K562 (cell line): Measurements from ENCODE around the gene BCL11A. TPM values are rescaled to one million over a fixed set of nuclear protein-coding genes. Genes with fewer than 3 reads are reported as not detected.

ENCODE experiments used
- ATAC-seq: fragments of 200-7000 bp; cut with Tn5 transposase; 3 replicates; pipeline ENCODE4 v1.9.1; 2020; ENCODE audit warnings: moderate library complexity
- BruUV-seq: library from RNA; stranded (reverse); fragments of 400-500 nt; replicated peaks from 2 replicates; lab custom pipeline; 2021; lab: Mats Ljungman, UMichigan
- CTCF ChIA-PET: fragments of 300-600 bp; formaldehyde crosslinking; extraction: SDS; loops from one replicate; lab custom pipeline; 2021; ENCODE audit warnings: low intra/inter-chr PET ratio; lab: Yijun Ruan, JAX
- POLR2A ChIA-PET: fragments of 300-600, 350-650 bp; sonication (Branson Sonifier 250); formaldehyde crosslinking; extraction: SDS; loops from one replicate; lab custom pipeline; 2021; ENCODE audit warnings: antibody characterized with exemption, inconsistent platforms; lab: Yijun Ruan, JAX
- DNase-seq, 4 experiments: peaks; one replicate each; pipeline versions ENCODE4 v3.0.0 to v3.0.0-alpha.2; 2011 to 2018; ENCODE audit warnings: low spot score in 3 of 4, mixed read lengths in 3 of 4; ENCODE audit errors: extremely low read depth in 1 of 4
- FAIRE-seq: peaks from 2 replicates; lab custom pipeline; 2011; peaks lifted over from hg19 to GRCh38; lab: Jason Lieb, UNC
- H2AFZ ChIP-seq: 2 replicates; pipeline ENCODE4 v1.6.0; 2011; ENCODE audit warnings: low read depth, low read length, control low read depth, inconsistent platforms
- H3K27ac ChIP-seq: fragments of 200-600 bp; 3 replicates; pipeline ENCODE4 v1.8.0; 2011; ENCODE audit warnings: low read depth, mild to moderate bottlenecking, control low read depth, inconsistent platforms, low read length, moderate library complexity, mixed read lengths; ENCODE audit errors: extremely low read depth
- H3K27me3 ChIP-seq, 2 experiments: fragments of 300-600 bp in 1 of 2; 2 replicates in 1 of 2; 3 replicates in 1 of 2; pipeline versions ENCODE4 v1.6.0 to v1.8.0; 2011; ENCODE audit warnings: inconsistent platforms in 2 of 2, low read length in 2 of 2, mild to moderate bottlenecking in 1 of 2, mixed read lengths in 1 of 2, moderate library complexity in 1 of 2; ENCODE audit not compliant: control insufficient read depth in 2 of 2, insufficient read depth in 2 of 2
- H3K36me3 ChIP-seq: fragments of 300-600 bp; 3 replicates; pipeline ENCODE4 v1.8.0; 2011; ENCODE audit warnings: mild to moderate bottlenecking, low read length, inconsistent platforms; ENCODE audit not compliant: control insufficient read depth, insufficient read depth
- H3K4me1 ChIP-seq, 2 experiments: fragments of 200-600 bp in 1 of 2; replicated peaks in 1 of 2; 2 replicates in 1 of 2; 3 replicates in 1 of 2; pipeline versions ENCODE4 v1.5.1 to v1.8.0; 2011; ENCODE audit warnings: inconsistent platforms in 2 of 2, low read length in 2 of 2, mild to moderate bottlenecking in 1 of 2, mixed read lengths in 1 of 2, moderate library complexity in 1 of 2; ENCODE audit not compliant: control insufficient read depth in 2 of 2, insufficient read depth in 2 of 2
- H3K4me2 ChIP-seq: 2 replicates; pipeline ENCODE4 v1.6.1; 2011; ENCODE audit warnings: low read length, control low read depth, inconsistent platforms, mixed read lengths; ENCODE audit not compliant: insufficient read depth
- H3K4me3 ChIP-seq: fragments of 200-600 bp; sonication (generic), shearing (Covaris generic); 2 replicates; pipeline ENCODE4 v1.5.1; 2016; ENCODE audit warnings: control low read depth, inconsistent platforms
- H3K79me2 ChIP-seq: fragments of 200-600 bp; 3 replicates; pipeline ENCODE4 v1.8.0; 2011; ENCODE audit warnings: low read length, inconsistent platforms; ENCODE audit not compliant: control insufficient read depth, insufficient read depth
- H3K9ac ChIP-seq, 2 experiments: 2 replicates each; pipeline versions ENCODE4 v1.6.0 to v1.6.1; 2011; ENCODE audit warnings: low read depth in 2 of 2, low read length in 2 of 2, control low read depth in 1 of 2, inconsistent platforms in 1 of 2, mild to moderate bottlenecking in 1 of 2, mixed read lengths in 1 of 2; ENCODE audit not compliant: insufficient read depth in 1 of 2
- H3K9me1 ChIP-seq: one replicate; pipeline ENCODE4 v1.6.0; 2011; ENCODE audit warnings: inconsistent platforms, mild to moderate bottlenecking, low read length, moderate library complexity; ENCODE audit not compliant: control insufficient read depth, insufficient read depth
- H3K9me3 ChIP-seq: replicated peaks from 2 replicates; pipeline ENCODE4 v1.5.1; 2011; ENCODE audit warnings: low read depth, low read length, inconsistent platforms; ENCODE audit not compliant: control insufficient read depth, insufficient read depth
- H4K20me1 ChIP-seq: replicated peaks from 2 replicates; pipeline ENCODE4 v1.6.1; 2011; ENCODE audit warnings: low read length, inconsistent platforms, mixed read lengths; ENCODE audit not compliant: control insufficient read depth, insufficient read depth
- BMI1 ChIP-seq: fragments of 150-350 bp; IDR thresholded peaks from 2 replicates; pipeline ENCODE4 v1.6.1; 2014; ENCODE audit warnings: low read length
- BRF1 ChIP-seq: IDR thresholded peaks from 3 replicates; pipeline ENCODE4 v1.6.1; 2011; ENCODE audit warnings: borderline replicate concordance, mild to moderate bottlenecking; ENCODE audit not compliant: insufficient read length; ENCODE audit errors: extremely low read depth
- EZH2 ChIP-seq: IDR thresholded peaks from 2 replicates; pipeline ENCODE4 v1.6.1; 2012; ENCODE audit warnings: low read depth, mild to moderate bottlenecking, inconsistent platforms, low read length, borderline replicate concordance
- HMGN3 ChIP-seq: IDR thresholded peaks from 2 replicates; pipeline ENCODE4 v1.6.1; 2011; ENCODE audit warnings: borderline replicate concordance, low read depth, mild to moderate bottlenecking, mixed read lengths, low read length; ENCODE audit not compliant: insufficient read length; ENCODE audit errors: extremely low read depth
- POLR3A ChIP-seq: IDR thresholded peaks from 2 replicates; pipeline ENCODE4 v1.6.1; 2011; ENCODE audit warnings: borderline replicate concordance, mild to moderate bottlenecking, moderate library complexity; ENCODE audit not compliant: insufficient read length, insufficient read depth; ENCODE audit errors: extremely low read depth
- SMARCA5 ChIP-seq: fragments of 450-650 bp; IDR thresholded peaks from 2 replicates; pipeline ENCODE4 v1.6.1; 2016
- TARDBP ChIP-seq: fragments of 450-650 bp; IDR thresholded peaks from 2 replicates; pipeline ENCODE4 v1.6.1; 2016
- ZNF280A ChIP-seq: fragments of 450-650 bp; IDR thresholded peaks from 2 replicates; pipeline ENCODE4 v1.6.1; 2018; ENCODE audit warnings: mild to moderate bottlenecking, low read depth; ENCODE audit not compliant: partially characterized antibody
- ZNF644 ChIP-seq: fragments of 200-800 bp; sonication (Bioruptor generic); IDR thresholded peaks from 2 replicates; pipeline ENCODE4 v1.6.1; 2016; ENCODE audit warnings: low read depth, missing genetic modification characterization, missing compliant biosample characterization
- WGBS: fragments of 100-300 bp; shearing (Covaris generic); methylation state at CpG from one replicate; pipeline ENCODE4 v1.1.6; 2016; ENCODE audit warnings: low coverage, mixed read lengths; ENCODE audit not compliant: insufficient coverage; ENCODE audit errors: missing lambda C conversion rate; 5-methylcytosine and 5-hydroxymethylcytosine counted together
- in situ Hi-C: fragments of 300-500 bp; cut with MboI; formaldehyde crosslinking; loops from 4 replicates; pipeline ENCODE4 v1.15.0; 2018; ENCODE audit warnings: inconsistent platforms, mixed read lengths
- intact Hi-C: fragments of 100-400 bp; cut with micrococcal nuclease; formaldehyde crosslinking; loops from 2 replicates; pipeline ENCODE4 v1.14.2; 2022
- polyA plus RNA-seq, 8 experiments: library from polyadenylated mRNA; depleted of rRNA in 4 of 8; stranded (reverse) in 5 of 8; unstranded in 3 of 8; fragments of >200 nt; fragmentation: Nextera tagmentation in 2 of 8; fragmentation: Illumina TruSeq in 1 of 8; extraction: Ambion mirVana in 2 of 8; extraction: Trizol in 1 of 8; gene quantifications; 2 replicates each; pipeline versions ENCODE4 v1.2.1 to v1.2.3, GENCODE V29; 2011 to 2014; ENCODE audit warnings: inconsistent platforms in 1 of 8, missing spikeins in 1 of 8
- total RNA-seq, 7 experiments: library from RNA; depleted of rRNA in 6 of 7; stranded (reverse); fragments of >200 nt in 6 of 7; fragmentation: Illumina TruSeq in 2 of 7; extraction: Trizol in 2 of 7; gene quantifications; 2 replicates each; pipeline versions ENCODE4 v1.2.1 to v1.2.3, GENCODE V29; 2011 to 2021; ENCODE audit warnings: low replicate concordance in 1 of 7
- TF ChIP-seq, protein P1 (sequence below): fragments of 450-650 bp; formaldehyde crosslinking; IDR thresholded peaks from 2 replicates; pipeline ENCODE4 v1.4.0; 2020; ENCODE audit warnings: mild to moderate bottlenecking, moderate library complexity

BCL11A gene
- total and polyA plus RNA-seq, 9 of the 15 experiments (the other 6 are each of a cell fraction or from before 2014, with no cell fraction given) = 0.13 TPM; not detected in 8

DNA sequence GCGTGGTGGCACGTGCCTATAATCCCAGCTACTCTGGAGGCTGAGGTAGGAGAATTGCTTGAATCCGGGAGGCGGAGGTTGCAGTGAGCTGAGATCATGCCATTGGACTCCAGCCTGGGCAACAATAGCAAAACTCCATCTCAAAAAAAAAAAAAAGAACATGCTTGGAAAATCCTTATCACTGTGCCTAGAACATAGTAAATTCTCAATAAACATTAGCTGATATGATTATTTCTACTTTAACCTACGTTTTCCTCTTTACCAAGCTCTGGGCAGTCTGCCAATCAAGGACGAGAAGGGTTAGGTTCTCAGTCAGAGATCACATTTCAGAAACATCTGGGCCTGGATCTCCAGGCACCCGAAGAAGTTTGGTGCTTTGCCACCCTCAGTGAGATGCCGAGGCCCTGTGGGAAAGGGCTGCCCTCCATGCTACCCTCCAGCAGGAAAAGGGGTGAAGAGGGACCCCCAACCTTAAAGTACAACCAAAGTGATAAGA lies 107.7 kb downstream of the BCL11A start:
- Histone ChIP-seq H3K4me2 (no peak overlapping the region), H2AFZ (no peak overlapping the region)
- intact Hi-C loops = no loop called here

DNA sequence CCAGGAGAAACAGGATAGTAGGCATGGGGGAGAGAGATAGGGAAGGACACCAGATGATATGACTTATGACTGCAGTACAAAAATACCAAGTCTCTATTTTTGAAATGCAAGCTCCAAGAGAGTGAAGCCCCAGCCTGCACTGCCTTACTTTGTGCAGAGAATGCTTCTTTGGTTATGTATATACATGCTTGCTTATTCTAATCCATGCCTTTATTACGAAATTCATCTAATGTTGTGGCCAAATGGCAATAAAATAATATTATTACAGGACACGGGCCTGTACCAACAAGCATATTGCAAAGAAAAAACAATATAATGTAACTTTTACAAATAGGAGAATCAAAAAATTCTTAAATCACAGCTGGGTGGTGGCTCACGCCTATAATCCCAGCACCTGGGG lies 110.8 kb downstream of the BCL11A start:
- ChIA-PET POLR2A (no interaction called here), CTCF (no interaction called here)
- TF ChIP-seq HMGN3 (no peak), ZNF280A (no peak), BRF1 (no peak), BMI1 (no peak), ZNF644 (tag) (no peak), TARDBP (no peak)
- TF ChIP-seq, protein P1, sequence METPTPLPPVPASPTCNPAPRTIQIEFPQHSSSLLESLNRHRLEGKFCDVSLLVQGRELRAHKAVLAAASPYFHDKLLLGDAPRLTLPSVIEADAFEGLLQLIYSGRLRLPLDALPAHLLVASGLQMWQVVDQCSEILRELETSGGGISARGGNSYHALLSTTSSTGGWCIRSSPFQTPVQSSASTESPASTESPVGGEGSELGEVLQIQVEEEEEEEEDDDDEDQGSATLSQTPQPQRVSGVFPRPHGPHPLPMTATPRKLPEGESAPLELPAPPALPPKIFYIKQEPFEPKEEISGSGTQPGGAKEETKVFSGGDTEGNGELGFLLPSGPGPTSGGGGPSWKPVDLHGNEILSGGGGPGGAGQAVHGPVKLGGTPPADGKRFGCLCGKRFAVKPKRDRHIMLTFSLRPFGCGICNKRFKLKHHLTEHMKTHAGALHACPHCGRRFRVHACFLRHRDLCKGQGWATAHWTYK (CRISPR knock-in tag) = no peak
- no peaks in the 10 kb centered on the region; a peak in 1 of 5 replicates for H3K27me3 ChIP-seq
- H3K4me3 ChIP-seq = no peak overlapping the region
- no peaks in the 10 kb centered on the region for H3K79me2 ChIP-seq
- 3% methylated on average over 3 of the region's 3 CpGs for WGBS
- intact Hi-C loops = no loop called here
- no peak overlapping the region for H3K9ac ChIP-seq
- no peak overlapping the region for H3K27ac ChIP-seq
- no peak for FAIRE-seq
- H3K9me1 ChIP-seq = no peaks in the 10 kb centered on the region
- peaks cover 4% of the 10 kb centered on the region; the same call in 1 of the 2 replicates for H4K20me1 ChIP-seq
- BruUV-seq = no TSS peak
- H3K4me1 ChIP-seq = peaks cover 0 to 3% of the 10 kb centered on the region in 2 experiments; a peak in 2 of 5 replicates
- no peak for ATAC-seq
- no peaks in the 10 kb centered on the region for H3K9me3 ChIP-seq
- H3K36me3 ChIP-seq = no peaks in the 10 kb centered on the region
- in situ Hi-C loops = no loop called here
- no peak for DNase-seq
- H3K4me2 ChIP-seq = no peak overlapping the region
- H2AFZ ChIP-seq = no peak overlapping the region

More for the DNA sequence above, 107.7 kb downstream of the BCL11A start:
- DNase-seq (no peak), FAIRE-seq (no peak), ATAC-seq (no peak)
- no peak for TF ChIP-seq POLR3A
- TF ChIP-seq SMARCA5 = no peak
- TF ChIP-seq EZH2 = no peak
- POLR2A ChIA-PET = no interaction called here
- H3K9me3 ChIP-seq = no peaks in the 10 kb centered on the region
- no peaks in the 10 kb centered on the region for H3K36me3 ChIP-seq
- CTCF ChIA-PET = no interaction called here
- H3K27me3 ChIP-seq = no peaks in the 10 kb centered on the region; a peak in 1 of 5 replicates
- in situ Hi-C loops = no loop called here
- no peaks in the 10 kb centered on the region for H3K9me1 ChIP-seq
- H3K79me2 ChIP-seq = no peaks in the 10 kb centered on the region
- H3K9ac ChIP-seq = no peak overlapping the region
- no peak overlapping the region for H3K27ac ChIP-seq
- no peaks in the 10 kb centered on the region for H4K20me1 ChIP-seq
- H3K4me1 ChIP-seq = no peaks in the 10 kb centered on the region
- no peak overlapping the region for H3K4me3 ChIP-seq
- WGBS = 2% methylated on average over 7 of the region's 8 CpGs
- no TSS peak for BruUV-seq
